Measurements from ENCODE around the gene CSTF3. TPM values are rescaled to one million over a fixed set of nuclear protein-coding genes. Genes with fewer than 3 reads are reported as not detected.
"Not testable (repeated sequence)": the region's sequence is repeated elsewhere in the genome, so short reads cannot be mapped to it uniquely, and the experiment has no call there.

Gene CSTF3
- 31.1 and 37.3 TPM in 2 replicates for total RNA-seq (2014; rRNA removed; shearing (Covaris generic))
- polyA plus RNA-seq (2014; cell fraction: nucleus; rRNA removed): 27.6 and 41.3 TPM in 2 replicates

- DNase-seq (ENCODE audit: extremely low read depth, low read depth): peak; percentile 96
These were observed at the start of gene CSTF3 for GRCh38 chr11:33161120-33162005. Gene CSTF3, minus strand, starts transcription at chr11:33161480. Its CDS starts 155 bp downstream, at chr11:33161325.

- no peak for DNase-seq (ENCODE audit: extremely low read depth, low read depth)
These were observed 46.9 kb upstream of the CSTF3 start for GRCh38 chr11:33208150-33208549.

- DNase-seq (ENCODE audit: extremely low read depth, low read depth): no peak
These were observed 46.2 kb upstream of the CSTF3 start for GRCh38 chr11:33207408-33207985.

GRCh38 chr11:33197915-33198727 is 36.8 kb upstream of the CSTF3 start:
- DNase-seq (ENCODE audit: extremely low read depth, low read depth): no peak

- DNase-seq (ENCODE audit: extremely low read depth, low read depth): no peak
These were observed 34.3 kb upstream of the CSTF3 start for GRCh38 chr11:33195462-33196173.

- no peak for DNase-seq (ENCODE audit: extremely low read depth, low read depth)
These were observed 33.2 kb upstream of the CSTF3 start for GRCh38 chr11:33194455-33194854.

GRCh38 chr11:33191467-33191866 is 30.2 kb upstream of the CSTF3 start:
- DNase-seq (ENCODE audit: extremely low read depth, low read depth): no peak

- DNase-seq (ENCODE audit: extremely low read depth, low read depth): no peak
These were observed 26.9 kb upstream of the CSTF3 start for GRCh38 chr11:33187998-33188722.

GRCh38 chr11:33185756-33186155 is 24.5 kb upstream of the CSTF3 start:
- no peak for DNase-seq (ENCODE audit: extremely low read depth, low read depth)

GRCh38 chr11:33182246-33182878 is 21.1 kb upstream of the CSTF3 start:
- DNase-seq (ENCODE audit: extremely low read depth, low read depth): no peak

- DNase-seq (ENCODE audit: extremely low read depth, low read depth): no peak
These were observed 18.1 kb upstream of the CSTF3 start for GRCh38 chr11:33179348-33179803.

GRCh38 chr11:33178443-33179180 is 17.3 kb upstream of the CSTF3 start:
- DNase-seq (ENCODE audit: extremely low read depth, low read depth): no peak

GRCh38 chr11:33177676-33178336 is 16.5 kb upstream of the CSTF3 start:
- DNase-seq (ENCODE audit: extremely low read depth, low read depth): no peak

GRCh38 chr11:33176760-33177159 is 15.5 kb upstream of the CSTF3 start:
- DNase-seq (ENCODE audit: extremely low read depth, low read depth): not testable (repeated sequence)

- DNase-seq (ENCODE audit: extremely low read depth, low read depth): no peak
These were observed 11.7 kb upstream of the CSTF3 start for GRCh38 chr11:33172996-33173395.

- no peak for DNase-seq (ENCODE audit: extremely low read depth, low read depth)
These were observed 11.1 kb upstream of the CSTF3 start for GRCh38 chr11:33172345-33172744.

- no peak for DNase-seq (ENCODE audit: extremely low read depth, low read depth)
These were observed 10.0 kb upstream of the CSTF3 start for GRCh38 chr11:33171251-33171650.

- DNase-seq (ENCODE audit: extremely low read depth, low read depth): no peak
These were observed 7.5 kb upstream of the CSTF3 start for GRCh38 chr11:33168709-33169200.

Measured in NCI-H460 (cell line).